A204.1 (cell line): ENCODE data around the gene MAP1B.
A peak's percentile ranks its signal among the peaks of the same experiment; 100 is the strongest.

Source experiments
- FAIRE-seq: peaks from 2 replicates; lab custom pipeline; 2012; peaks lifted over from hg19 to GRCh38; lab: Jason Lieb, UNC

MAP1B gene

GRCh38 chr5:72134226-72134899 lies 27.1 kb downstream of the MAP1B start:
- no peak for FAIRE-seq

- FAIRE-seq = peak; percentile 70
These were observed 30.6 kb downstream of the MAP1B start for GRCh38 chr5:72137826-72138409.

GRCh38 chr5:72138943-72139521 lies 31.8 kb downstream of the MAP1B start:
- no peak for FAIRE-seq

- no peak for FAIRE-seq
These were observed 33.4 kb downstream of the MAP1B start for GRCh38 chr5:72140711-72141110.

GRCh38 chr5:72141440-72142355 lies 34.4 kb downstream of the MAP1B start:
- no peak for FAIRE-seq

- FAIRE-seq = no peak
These were observed 37.5 kb downstream of the MAP1B start for GRCh38 chr5:72144762-72145161.

DNA sequence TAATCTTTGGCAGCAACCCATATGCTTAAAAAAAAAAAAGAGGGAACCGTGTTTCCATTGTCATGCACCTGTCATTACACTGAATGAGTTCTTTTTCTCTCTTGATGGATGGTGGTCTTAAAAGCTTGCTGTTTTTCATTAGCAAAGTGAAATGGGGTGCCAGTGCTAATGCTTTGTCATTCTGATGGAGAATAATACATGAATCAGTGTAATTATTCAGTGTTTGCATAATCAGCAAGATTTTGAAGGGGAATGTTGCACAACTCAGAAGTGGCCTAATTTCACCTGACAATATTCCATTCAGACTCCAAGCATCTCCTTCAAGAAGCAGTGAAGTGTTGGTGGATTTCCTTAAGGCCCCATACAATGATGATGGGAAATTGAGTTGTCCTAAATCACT lies 38.1 kb downstream of the MAP1B start:
- no peak for FAIRE-seq

DNA sequence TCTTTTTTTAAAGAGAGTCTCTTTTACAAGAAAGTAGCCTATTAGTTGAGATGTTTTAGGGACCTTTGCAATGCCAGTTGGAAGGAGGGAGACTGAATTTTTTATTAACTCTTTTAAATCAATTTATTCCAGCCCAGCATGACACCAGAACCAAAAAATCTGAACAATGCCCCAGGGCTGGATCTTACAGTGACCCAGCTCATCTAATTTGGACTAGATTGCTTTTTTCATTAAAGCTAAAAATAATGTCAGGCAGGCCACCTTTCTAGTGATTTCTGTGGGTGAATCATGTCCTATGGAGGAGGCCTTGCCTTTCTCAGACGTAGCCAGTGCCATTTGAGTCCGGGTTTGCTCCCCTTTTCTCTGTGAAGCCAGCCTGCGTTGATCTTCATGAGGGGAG lies 38.8 kb downstream of the MAP1B start:
- no peak for FAIRE-seq

DNA sequence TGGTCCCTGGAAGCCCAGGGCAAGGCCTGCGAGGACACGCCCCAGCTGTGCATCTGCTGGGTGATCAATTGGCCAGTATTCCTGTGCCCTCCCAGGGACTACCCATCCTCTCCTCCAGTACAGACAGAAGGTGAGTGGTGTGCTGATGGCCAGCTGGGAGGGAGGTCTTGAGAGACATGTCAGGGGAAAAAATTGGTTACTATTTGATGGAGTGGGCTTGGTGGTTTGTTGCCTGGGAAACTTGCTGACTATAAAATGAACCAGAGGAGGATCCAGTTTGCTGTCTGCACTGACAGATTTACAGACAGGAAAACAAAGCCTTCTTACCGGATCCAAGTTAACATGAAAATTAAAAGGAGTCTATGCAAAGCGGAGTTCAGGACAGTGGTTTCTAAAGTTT lies 40.3 kb downstream of the MAP1B start:
- FAIRE-seq = no peak

DNA sequence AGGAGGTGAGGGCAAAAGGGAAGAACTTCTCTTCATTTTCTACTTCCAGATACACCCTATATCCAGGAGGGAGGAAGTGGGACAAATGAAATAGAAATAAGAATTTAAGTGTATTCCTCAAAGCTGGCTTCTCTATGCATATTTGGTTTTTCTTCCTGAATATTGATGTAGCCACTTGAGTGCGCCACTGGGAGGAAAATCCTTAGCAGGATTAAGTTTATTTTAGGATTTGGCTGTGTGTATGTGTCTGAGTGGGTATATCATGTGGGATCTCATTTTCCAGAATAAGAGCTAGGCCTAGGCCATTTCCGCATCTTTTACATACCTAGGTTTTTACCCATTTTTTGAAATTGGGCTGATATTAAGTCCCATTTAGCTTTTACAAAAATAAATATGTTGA lies 42.5 kb downstream of the MAP1B start:
- no peak for FAIRE-seq

- no peak for FAIRE-seq
These were observed 43.9 kb downstream of the MAP1B start for GRCh38 chr5:72151169-72151568.

- no peak for FAIRE-seq
These were observed 44.4 kb downstream of the MAP1B start for GRCh38 chr5:72151646-72152045.

GRCh38 chr5:72152545-72152944 lies 45.3 kb downstream of the MAP1B start:
- FAIRE-seq = no peak

- no peak for FAIRE-seq
These were observed 46.3 kb downstream of the MAP1B start for GRCh38 chr5:72153551-72153950.

DNA sequence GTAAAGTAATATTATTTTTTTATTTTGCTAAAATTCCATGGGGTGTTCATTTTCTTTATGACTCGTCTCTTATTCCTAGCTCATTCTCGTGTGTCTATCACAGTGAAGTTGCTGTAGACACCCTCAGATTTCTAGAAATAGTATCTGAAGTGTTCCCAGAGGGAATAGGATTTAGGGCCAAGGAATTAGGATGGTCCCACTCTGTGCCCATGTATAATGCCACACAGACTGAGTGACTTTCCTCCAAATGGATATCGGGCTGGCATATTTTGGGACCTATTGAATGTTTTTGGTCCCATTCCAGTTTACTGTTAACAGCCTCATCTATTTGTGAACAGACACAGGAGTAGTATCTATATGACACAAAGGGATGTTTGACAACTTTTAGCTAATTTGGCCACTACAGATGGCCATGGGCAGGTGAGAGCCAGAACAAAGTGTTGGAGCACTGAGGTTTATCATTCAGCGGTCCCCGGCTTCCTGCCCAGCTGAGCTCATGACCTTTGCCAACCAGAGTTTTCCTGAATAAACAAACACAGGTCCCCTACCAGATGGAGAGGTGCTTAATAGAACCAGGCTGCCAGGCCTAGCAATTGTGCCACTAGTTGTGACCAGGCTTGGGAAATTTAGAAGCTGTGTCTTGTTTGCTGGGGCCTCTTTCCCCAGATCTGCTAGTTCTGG lies 46.9 kb downstream of the MAP1B start:
- no peak for FAIRE-seq

GRCh38 chr5:72156946-72157624 lies 49.8 kb downstream of the MAP1B start:
- no peak for FAIRE-seq

GRCh38 chr5:72157625-72157962 lies 50.3 kb downstream of the MAP1B start:
- FAIRE-seq = no peak

GRCh38 chr5:72159501-72159911 lies 52.2 kb downstream of the MAP1B start:
- FAIRE-seq = no peak

GRCh38 chr5:72160329-72160728 lies 53.1 kb downstream of the MAP1B start:
- FAIRE-seq = no peak

GRCh38 chr5:72160959-72161358 lies 53.7 kb downstream of the MAP1B start:
- FAIRE-seq = no peak

DNA sequence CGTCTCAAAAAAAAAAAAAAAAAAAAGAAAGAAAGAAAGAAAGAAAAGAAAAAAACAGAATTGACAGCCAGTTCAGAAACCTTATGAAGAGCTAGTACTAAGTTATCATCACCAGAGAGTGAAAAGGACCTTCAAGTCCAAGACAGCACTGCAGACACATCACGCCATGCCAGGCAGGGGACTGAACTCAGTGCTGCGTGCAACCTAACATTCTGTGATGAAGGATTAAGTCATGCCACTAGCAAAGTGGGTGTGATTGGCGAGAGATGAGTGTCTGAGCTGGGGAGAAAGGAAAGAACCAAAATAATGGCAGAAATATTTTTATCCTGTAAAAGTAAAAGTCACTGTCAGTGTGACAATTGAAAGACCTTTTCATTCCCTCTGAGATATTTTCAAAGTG lies 54.7 kb downstream of the MAP1B start:
- no peak for FAIRE-seq
